Stimulated activated CD4-positive, alpha-beta T cell treated with anti-CD3 and anti-CD28 coated beads, Interleukin-4, amount 100 ng/mL, for 24 hours (primary cell): ENCODE results near the gene PLEKHM2.

Source experiments
- DNase-seq: peaks from one replicate; pipeline ENCODE4 v3.0.0-alpha.2; 2020

The PLEKHM2 gene

DNA sequence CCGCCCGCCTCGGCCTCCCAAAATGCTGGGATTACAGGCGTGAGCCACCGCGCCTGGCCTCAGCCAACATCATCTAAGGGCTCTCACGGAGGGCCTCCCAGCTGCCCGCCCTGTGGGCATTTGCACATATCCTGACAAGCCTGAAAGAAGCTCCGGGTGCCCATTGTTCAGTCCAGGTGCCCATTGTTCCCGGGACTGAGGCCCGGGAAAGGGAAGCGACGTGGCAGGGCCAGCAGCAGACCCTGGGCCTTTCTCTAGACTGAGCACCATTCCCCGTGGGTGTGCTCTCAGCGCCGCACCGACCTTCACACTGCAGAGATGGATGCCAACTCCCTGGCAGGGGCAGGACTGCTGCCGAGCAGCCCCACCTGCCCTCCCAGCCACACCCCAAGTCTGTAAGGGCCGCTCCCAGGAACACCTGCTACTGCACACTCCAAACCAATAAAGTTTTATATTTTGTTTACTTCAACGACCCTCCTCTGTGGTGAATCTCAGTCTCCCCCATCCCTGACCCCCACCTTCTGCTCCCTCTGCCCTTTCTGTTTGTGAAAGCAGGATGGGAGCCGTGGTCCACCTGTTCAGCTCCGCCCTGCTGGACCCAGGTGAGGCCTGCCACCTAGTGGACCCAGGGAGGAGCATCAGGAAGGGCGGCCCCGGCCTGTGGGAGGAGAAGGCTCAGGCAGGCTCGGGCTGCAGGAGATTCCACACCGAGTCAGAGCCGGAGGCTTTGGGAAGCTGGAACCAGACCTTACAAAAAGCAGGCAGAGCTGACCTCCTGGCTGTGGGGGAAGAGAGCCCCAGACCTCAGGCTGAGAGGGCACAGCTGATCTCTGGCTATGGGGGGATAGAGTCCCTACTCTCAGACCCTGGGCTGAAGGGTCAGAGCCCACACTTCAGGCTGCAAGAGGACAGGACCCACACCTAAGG lies 57.1 kb downstream of the PLEKHM2 start:
- peak; percentile 62 for DNase-seq

DNA sequence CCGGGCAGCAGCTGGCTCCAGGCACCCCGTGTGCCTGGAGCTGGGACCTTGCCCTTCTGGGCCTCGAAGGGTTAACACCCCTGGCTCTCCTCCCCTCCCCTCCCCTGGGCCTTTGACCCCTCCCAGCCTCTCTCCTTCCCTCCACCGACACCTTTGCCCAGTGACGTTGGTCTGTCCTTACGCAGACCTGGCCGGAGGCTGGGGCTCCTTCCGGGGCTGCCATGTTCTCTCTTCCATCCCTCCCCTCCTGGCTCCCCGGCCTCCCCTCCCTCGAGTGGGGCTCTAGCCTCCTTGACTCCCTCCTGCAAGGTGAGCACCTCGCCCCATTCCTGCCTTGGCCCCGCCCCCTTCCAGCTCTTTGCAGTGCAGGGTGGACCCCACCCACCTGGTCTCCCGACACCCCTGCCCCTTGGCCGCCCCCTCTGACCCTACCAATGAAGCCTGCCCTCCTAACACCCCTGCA lies 58.2 kb downstream of the PLEKHM2 start, which contains the start of gene TMEM82:
Gene TMEM82, plus strand, starts transcription at position 161 of the 463 bp plus-strand sequence. Its CDS starts 61 bp downstream, at position 222.
- DNase-seq: no peak

DNA sequence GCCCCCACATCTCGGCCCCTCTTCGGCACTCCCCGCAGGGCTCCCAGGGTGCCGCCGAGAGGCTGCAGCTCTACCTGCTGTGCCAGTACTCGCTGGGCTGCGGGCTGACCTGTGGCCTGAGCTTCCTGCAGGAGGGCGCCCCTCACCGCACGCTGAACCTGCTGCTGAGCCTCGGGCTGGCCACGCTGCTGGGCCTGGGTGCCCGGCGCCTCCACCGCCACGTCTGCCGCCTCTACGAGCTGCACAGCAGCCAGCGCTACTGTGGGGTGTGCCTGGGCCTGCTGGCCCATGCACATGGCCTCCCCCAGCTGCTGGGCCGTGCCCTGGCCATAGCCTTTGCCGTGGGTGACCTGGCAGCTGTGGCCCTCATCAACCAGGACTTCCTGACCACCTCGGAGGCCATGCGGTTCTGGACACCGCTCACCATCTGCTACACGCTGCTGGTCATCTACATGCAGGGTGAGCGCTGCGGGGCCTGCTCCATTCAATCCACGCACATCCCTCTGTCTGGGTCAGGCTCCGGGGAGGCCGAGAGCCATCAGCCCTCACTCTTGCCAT lies 60.1 kb downstream of the PLEKHM2 start:
- DNase-seq: no peak

DNA sequence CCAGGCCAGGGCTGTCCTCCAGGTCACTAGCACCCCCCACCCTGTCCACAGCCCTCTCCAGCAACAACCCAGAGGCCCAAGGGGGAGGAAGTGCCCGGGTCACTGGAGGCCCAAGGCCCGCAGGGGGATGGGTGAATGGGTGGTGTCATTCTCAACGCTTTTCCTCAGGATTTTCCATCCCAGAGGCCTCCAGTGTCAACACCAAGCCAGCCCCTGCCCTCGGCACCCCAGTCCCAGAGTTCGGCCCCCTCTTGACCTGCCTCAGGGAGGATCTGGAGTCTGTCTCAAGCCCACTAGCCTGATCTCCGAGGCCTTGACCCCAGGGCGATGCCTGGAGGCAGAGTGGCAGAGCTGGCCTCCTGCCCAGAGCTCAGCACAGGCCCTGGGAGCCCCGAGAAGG lies 63.3 kb downstream of the PLEKHM2 start:
- DNase-seq: no peak

DNA sequence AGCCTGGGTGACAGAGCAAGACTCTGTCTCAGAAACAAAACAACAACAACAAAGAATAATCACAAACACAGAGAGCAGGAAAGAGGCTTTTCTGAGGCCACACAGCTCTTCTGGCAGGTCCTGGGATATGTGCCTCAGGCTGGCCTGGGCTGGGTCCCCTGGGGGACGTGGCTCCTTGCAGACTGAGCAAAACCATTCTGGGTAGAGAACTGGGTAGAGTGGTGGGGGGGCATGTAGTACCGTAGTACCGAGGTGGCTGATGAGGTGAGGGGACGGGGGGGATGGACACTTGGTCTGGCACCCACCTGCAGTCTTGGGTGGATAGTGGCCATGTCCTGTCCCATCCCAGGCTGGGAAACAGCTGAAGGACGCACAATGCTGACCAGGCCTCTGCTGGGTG lies 64.1 kb downstream of the PLEKHM2 start:
- no peak for DNase-seq

DNA sequence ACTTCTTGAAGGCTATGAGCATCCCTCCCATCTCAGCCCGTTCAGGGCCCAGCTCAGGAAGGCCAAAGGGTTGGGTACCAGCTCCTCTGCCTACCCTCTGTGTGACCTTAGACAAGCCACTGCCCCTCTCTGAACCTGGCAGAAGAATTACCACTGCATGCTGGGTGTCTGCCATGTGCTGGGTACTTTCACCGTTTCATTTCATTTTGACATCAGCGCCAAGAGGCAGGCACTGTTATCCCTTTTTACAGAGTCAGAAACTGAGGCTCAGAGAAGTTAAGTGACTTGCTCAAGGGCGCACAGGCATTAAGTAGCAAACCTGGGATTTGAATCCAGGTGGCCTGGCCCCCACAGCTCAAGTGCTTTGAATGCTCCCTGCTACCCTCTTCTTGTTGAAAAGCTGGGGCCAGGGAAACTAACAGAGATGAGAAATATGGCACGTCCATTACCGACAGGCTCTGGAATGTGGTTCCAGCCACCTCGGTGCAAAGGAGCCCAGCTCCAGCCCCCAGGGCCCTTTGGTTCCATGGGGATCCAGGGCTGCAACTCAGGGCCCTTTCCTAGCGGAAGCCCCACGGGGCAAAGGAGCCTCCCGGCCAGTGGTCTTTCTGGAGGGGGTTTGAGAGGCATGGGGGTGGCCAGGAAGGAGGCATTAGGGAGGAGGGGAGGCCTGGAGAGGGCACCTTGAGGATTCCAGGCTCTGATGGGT lies 64.7 kb downstream of the PLEKHM2 start:
- no peak for DNase-seq

DNA sequence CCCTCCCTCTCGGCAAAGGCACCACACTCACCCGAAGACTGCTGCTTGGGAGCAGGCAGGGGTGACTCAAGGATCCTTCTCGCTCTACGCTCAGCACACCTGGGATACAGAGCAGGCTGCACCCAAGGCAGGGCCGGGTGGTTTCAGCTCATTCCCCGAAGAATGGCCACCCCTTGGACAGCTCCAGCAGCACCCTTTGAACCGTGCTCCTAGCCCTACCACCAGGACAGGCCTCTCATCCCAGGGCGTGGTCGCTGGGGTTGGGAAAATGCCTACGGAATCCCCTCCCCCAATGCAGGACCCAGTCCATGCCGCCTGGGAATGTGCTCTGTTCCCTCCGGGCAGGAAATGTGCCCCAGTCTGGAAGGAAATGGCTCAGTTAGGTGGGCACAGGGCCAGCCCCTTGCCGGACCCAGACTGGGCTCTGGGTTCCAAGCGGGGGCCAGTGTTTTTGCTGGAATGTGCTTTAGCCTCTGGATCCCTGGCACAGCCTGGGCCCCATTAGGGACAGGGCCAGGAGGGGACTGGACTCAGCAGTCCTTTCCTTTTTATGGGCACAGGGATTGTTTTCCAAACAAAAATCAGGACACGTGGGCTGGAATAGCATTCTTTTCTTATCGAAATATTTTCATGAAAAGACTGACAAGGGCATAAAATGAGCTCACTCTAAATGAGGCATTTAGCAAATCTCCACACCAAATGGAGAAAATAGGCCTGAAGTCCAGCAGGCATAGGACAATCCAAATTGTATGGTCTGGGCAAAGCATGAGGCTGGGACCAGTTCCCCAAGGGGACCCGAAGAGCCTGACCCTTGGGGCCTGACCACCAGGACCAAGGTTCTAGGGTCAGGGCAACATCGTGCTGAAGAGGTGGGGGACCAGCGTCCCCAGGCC lies 65.5 kb downstream of the PLEKHM2 start:
- no peak for DNase-seq

DNA sequence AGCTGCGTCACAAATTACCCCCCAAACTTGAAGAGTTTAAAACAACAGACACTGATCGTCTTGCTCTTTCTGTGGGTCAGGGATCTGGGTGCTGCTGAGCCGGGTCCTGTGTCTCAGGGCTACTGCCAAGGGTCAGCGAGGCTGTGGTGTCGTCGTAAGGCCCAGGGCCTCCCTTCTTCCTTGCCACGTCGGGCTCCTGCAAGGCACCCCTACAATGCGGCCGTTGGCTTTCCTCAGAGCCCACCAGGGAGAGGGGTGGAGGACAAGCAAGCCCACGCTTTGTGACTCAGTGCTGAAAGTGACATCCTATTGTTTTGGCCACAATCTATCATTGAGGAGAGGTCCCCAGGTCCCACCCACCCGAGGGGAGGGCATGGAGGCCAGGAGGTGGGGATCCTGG lies 66.8 kb downstream of the PLEKHM2 start:
- no peak for DNase-seq

DNA sequence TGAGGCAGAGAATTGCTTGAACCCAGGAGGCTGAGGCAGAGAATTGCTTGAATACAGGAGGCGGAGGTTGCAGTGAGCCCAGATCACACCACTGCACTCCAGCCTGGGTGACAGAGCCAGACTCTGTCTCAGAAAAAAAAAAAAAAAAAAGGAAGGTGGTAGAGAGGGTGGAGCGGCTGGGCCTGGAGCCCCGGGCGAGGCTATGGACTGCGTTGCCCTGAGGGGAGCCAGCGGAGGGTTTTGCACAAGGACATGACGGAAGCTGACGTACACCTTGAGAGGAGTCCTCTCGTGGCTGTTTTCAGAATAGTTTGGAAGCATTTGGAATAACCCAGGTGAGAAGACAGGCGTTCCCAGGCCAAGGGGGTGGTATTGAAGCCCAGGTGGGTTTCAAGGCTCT lies 67.6 kb downstream of the PLEKHM2 start:
- no peak for DNase-seq

DNA sequence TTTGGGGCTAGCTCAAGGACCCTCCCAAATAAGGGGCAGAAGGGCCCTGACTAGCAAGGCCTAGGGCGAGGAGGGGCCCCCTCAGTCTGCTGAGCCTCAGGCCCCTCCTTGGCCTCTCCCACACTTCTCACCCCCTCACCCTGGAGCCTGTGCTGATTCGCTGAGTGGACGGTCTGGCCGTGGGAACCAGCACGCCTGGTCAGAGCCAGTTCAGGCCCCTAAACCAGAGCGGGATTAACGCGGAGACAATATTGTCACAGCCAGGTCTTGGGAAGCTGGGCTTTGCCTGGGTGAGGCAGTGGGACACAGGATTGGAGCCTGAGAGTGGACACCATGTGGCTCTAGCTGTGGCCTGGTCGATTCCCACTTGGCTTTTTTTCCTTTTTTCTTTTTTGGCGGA lies 69.7 kb downstream of the PLEKHM2 start:
- DNase-seq: no peak

DNA sequence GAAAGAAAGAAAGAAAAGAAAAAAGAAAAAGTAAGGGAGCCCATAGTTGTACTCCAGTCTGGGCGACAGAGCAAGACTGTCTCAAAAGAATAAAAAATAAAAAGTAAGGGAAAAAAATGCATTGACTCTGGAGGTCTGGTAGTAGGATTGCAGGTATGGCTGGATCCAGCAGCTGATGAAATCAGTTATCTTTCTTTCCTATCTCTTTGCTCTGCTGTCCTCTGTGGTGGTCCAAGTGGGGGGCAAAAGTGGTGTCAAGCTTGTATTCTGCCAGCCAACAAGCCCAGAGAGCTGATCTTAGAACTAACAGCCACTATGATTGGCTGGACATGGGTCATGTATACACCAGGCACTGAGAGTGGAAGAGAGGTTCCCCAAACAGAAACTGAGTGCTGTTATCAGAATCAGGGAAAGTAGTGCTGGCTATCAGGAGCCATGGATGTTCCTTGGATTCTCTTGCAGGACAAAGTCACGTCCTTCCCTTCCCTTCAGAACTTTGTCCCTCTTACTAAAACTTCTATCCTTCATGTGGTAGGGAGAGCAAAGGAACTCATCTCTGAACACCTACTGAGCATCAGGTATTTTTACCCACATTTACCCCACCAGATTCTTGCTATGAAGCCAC lies 71.0 kb downstream of the PLEKHM2 start:
- DNase-seq: no peak

DNA sequence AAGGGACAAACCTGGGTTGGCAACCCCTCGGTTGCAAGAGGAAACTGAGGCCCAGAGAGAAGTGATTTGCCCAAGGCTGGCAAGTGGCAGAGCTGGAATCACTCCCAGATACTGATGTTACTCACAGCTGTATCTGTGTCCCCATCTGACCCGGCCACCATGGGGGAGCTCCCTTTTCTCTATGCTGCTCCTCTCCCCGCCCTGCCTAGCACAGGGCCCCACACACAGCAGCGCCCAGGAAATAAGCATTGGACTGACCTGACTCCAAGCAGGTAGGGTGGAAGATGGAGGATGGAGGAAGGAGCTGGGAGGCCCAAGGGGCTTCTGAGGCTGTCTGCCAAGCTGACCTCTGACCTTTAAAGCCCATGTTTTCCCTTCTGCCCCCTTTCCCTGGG lies 71.5 kb downstream of the PLEKHM2 start:
- DNase-seq: no peak

DNA sequence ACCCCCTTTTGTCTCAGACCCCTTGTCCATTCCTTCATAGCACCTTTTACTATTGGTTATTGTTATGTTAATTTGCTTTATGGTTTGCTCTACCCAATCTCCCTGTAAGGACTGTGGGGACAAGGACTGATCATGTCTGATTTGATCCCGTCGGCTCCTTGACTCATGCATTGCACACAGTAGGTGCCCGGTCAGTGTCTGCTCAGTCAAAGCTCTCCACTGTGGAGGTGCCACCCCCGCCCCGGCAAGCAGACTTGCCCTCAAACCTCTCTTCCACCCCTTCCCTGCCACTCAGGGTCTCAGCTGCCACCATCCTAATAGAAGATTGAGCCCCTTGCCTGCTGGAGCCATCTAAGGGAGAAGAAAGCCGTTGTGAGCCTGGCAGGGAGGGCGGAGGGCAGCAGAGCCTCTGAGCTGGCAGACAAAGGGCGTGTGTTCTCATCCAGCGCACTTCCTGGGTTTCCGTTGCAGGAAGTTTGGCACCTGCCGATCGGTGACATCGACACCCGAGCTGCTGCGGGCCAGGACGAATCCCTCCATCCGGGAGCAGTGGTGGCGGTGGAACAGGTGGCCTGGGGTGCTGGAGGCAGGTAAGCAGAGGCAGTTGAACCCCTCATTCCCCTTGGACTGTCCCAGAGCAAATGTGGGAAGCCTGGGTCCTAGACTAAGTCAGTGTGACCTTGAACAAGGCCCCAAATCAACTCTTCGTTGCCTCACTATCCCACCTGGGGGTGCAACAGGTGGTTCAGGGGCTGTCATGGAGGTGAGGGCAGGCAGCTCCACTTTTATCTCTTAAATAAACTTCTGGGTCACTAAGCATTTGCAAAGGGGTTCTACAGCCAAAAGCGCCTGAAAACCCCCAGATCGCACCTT lies 72.3 kb downstream of the PLEKHM2 start:
- no peak for DNase-seq

DNA sequence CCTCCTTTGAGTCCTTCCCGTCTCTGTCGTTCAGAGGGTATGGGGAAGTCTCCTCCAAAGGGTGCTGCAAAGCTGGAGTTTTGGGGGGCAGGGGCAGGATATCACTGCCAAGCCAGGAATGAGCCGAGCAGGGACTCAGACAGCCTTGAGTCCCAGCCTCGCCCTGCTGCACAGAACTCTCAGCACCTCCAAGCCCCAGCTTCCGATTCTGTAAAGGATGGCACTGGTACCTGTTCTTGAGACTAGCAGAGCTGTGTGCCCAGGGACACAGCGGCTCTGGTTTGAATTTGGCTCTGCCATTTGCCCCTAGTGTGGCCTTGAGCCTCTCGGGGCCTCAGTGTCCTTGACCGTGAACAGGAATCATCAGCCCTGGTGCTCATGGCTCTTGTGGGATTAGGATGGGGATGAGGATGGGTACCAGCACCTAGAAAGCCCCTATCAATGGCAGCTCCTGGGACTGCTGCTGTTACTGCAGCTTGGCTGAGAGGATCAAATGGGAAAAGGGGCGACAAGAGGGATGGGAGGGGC lies 73.0 kb downstream of the PLEKHM2 start:
- no peak for DNase-seq

DNA sequence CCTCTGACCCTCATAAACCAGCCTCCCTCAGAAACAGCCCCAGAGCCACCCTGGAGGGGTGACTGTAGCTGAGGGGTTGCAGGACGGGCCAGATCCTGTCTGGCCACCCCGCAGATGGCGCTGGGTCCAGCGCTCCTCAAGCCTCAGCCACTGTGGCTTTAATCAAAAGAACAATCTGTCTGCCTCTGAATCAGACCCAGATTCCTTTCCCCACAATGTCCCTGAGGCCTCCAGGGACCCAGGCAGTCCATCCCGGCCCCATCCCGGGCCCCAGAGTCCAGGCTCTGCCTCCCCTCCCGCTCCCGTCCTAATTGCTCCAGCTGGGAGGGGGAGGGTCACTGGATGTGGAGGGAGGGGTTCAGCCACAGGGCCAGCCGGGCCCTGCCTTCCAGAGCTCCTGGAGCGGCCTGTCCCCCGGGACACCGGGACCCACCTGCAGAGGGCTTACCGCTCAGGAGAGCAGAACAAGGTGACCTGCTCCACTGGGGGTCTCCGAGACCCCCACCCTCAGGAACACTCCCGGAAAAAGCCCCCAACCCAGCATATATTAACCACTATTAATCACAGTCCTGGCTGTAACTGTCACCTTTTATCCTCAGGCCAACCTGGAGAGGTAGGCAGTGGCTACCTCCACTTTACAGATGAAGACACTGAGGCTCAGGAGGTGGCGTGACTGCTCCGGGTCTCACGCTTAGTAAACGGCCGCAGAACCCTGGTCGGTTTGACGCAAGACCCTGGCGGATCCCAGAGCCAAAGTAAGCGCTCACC lies 73.6 kb downstream of the PLEKHM2 start:
- no peak for DNase-seq

DNA sequence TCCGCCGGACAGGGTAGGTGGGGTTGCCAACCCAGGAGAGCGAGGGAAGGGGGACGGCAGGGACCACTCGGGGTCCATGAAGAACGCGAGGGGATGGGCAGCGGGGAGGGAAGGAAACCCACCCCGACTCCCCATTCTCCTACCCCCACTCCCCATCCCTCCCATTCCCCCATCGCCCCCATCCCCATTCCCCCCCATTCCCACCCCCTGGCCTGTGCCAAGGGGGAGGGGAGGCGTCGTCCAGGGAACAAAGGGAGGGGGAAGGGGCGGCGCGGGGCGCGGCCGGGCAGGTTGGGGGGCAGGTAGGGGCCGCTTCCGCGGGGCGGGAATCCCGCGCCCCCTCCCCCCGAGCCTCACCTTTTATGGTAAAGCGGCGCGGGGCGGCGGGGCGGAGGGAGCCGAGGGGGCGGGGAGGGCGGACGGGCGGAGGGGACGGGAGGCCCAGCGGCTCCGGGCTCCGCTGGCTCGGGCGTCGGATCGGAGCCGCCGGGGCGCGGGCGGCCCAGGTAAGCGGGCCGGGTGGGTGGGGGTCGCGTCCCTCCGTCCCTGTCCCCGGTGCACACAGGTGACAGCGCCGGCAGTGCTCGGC lies 74.3 kb downstream of the PLEKHM2 start, which contains the start of gene FBLIM1:
Gene FBLIM1, plus strand, starts transcription at position 453 of the 589 bp plus-strand sequence. CDS start 6,189 bp downstream, outside the sequence.
- DNase-seq: no peak

DNA sequence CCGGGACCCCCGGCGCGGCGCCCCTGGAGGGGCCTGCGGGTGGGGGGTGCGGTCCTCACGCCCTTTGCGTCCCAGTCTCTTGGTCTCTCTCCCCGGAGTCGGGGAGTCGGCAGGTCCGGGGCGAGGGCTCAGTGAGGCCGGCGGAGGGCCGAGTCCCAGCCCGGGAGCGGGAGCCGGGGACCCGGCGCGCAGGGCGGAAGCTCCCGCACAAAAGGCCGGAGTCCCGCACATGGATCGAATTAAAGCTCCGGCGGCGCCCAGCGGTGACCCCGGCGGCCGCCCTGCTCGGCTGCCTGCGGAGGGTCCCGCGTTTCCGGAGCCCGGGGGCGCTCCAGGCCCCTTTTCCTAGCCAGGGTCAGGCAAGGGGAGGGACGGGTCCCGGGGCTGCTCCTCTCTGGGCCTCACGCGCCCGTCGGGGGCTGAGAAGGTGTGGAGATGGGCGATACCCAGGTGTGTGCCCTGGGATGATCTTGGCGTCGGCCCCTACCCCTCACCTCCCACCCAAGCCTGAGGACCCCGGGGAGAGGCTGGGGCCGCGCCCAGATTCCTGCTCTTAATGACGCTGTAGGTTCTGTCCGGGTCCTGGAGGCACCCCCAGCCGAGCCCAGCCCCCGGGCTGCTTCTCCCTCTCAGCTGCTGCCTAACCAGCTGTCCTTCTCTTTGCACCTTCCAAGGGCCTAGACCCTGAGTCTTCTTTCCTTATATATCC lies 75.0 kb downstream of the PLEKHM2 start:
- DNase-seq: no peak

DNA sequence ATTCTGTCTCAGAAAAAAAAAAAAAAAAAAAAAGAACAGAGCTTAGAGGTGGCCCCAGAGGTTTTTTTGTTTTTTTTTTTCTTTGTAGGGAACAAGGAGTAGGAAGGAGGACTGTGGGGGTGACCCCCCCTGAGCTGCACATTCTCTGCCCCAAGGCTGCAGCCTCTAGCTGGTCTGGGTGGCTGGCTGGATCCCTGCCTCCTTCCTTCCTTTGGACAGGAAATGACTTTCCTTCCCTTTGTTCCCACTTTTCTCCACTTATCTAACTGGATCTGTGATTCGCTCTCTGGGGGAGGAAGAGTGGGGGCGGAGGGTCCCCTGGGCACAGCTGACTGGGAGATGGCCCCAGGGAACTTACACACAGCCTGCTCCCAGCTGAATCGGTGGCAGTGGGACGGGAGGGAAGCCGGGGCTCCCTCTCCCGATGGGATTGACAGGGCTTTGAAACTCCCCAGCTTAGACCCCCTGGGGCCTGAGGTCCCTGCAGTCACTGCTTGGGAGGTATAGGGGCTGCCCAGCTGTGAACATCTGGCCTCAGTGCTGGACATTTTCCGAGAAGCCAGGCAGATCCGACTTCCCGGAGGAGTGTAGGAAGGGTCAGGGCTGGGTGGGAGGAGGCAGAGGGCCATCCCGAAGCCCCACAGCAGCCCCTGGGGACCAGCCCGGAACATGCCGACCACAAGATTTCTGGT lies 76.5 kb downstream of the PLEKHM2 start:
- DNase-seq: no peak
